Progenitor cell of endocrine pancreas (in vitro differentiated cells): Measurements from ENCODE around the gene SGK1. TPM values are rescaled to one million over a fixed set of nuclear protein-coding genes. Genes with fewer than 3 reads are reported as not detected.
"Not testable (repeated sequence)": the region's sequence is repeated elsewhere in the genome, so short reads cannot be mapped to it uniquely, and the experiment has no call there.

Experiments used
- DNase-seq: peaks from one replicate; pipeline ENCODE4 v3.0.0; 2021; ENCODE audit warnings: low spot score; ENCODE audit not compliant: unreplicated experiment
- H3K27ac Mint-ChIP-seq: 2 replicates; pipeline ENCODE4 v1.8.0; 2021; ENCODE audit warnings: mild to moderate bottlenecking, moderate library complexity, mixed read lengths
- H3K27me3 Mint-ChIP-seq: 2 replicates; pipeline ENCODE4 v1.8.0; 2021; ENCODE audit warnings: mixed read lengths
- H3K36me3 Mint-ChIP-seq: 2 replicates; pipeline ENCODE4 v1.8.0; 2022; ENCODE audit warnings: mixed read lengths; ENCODE audit not compliant: insufficient read depth
- H3K4me1 Mint-ChIP-seq: 2 replicates; pipeline ENCODE4 v1.8.0; 2021; ENCODE audit warnings: low read depth, mixed read lengths
- H3K4me3 Mint-ChIP-seq: 2 replicates; pipeline ENCODE4 v1.8.0; 2021; ENCODE audit warnings: low read depth, mild to moderate bottlenecking, moderate library complexity, mixed read lengths
- H3K9me3 Mint-ChIP-seq: 2 replicates; pipeline ENCODE4 v1.8.0; 2021; ENCODE audit warnings: low read depth, mixed read lengths
- CTCF ChIP-seq: fragments of 200-600 bp; sonication (generic); IDR thresholded peaks from one replicate; pipeline ENCODE4 v1.5.0; 2021; ENCODE audit warnings: antibody characterized with exemption, mild to moderate bottlenecking; ENCODE audit not compliant: unreplicated experiment
- total RNA-seq: library from RNA; stranded (reverse); gene quantifications from 2 replicates; pipeline ENCODE4 v1.2.1, GENCODE V29; 2021

Gene SGK1
- total RNA-seq, 1 donor from 2014 or later, result 13.9 TPM

GRCh38 chr6:134328138-134328537 lies 10.2 kb upstream of the SGK1 start:
- Mint-ChIP-seq H3K36me3 (peaks cover 1% of the 10 kb centered on the region), H3K4me3 (no peak overlapping the region), H3K4me1 (peaks cover 11% of the 10 kb centered on the region), H3K27ac (no peak overlapping the region), H3K27me3 (no peaks in the 10 kb centered on the region), H3K9me3 (peaks cover 4% of the 10 kb centered on the region)
- TF ChIP-seq CTCF, result no peak
- no peak for DNase-seq

- H3K4me3 Mint-ChIP-seq, H3K9me3 Mint-ChIP-seq, DNase-seq, H3K36me3 Mint-ChIP-seq, H3K27me3 Mint-ChIP-seq, H3K27ac Mint-ChIP-seq: not testable (repeated sequence)
- peaks cover 11% of the 10 kb centered on the region for H3K4me1 Mint-ChIP-seq
Measured at GRCh38 chr6:134326192-134326591, 8.3 kb upstream of the SGK1 start.

GRCh38 chr6:134324766-134325165 lies 6.9 kb upstream of the SGK1 start:
- peaks cover 11% of the 10 kb centered on the region for H3K4me1 Mint-ChIP-seq
- TF ChIP-seq CTCF, result no peak
- H3K27me3 Mint-ChIP-seq, result peaks cover 4% of the 10 kb centered on the region
- no peak overlapping the region for H3K4me3 Mint-ChIP-seq
- no peak overlapping the region for H3K27ac Mint-ChIP-seq
- peaks cover 1% of the 10 kb centered on the region for H3K36me3 Mint-ChIP-seq
- peaks cover 4% of the 10 kb centered on the region for H3K9me3 Mint-ChIP-seq
- DNase-seq, result no peak

- H3K27me3 Mint-ChIP-seq, result peaks cover 10% of the 10 kb centered on the region
- DNase-seq, result no peak
- peaks cover 1% of the 10 kb centered on the region for H3K36me3 Mint-ChIP-seq
- no peak overlapping the region for H3K27ac Mint-ChIP-seq
- no peak overlapping the region for H3K4me3 Mint-ChIP-seq
- no peak for TF ChIP-seq CTCF
- peaks cover 11% of the 10 kb centered on the region for H3K4me1 Mint-ChIP-seq
- H3K9me3 Mint-ChIP-seq, result peaks cover 4% of the 10 kb centered on the region
Measured at GRCh38 chr6:134324141-134324540, 6.2 kb upstream of the SGK1 start.

GRCh38 chr6:134323698-134324097 lies 5.8 kb upstream of the SGK1 start:
- no peak for DNase-seq
- no peak overlapping the region for H3K27ac Mint-ChIP-seq
- peaks cover 15% of the 10 kb centered on the region for H3K27me3 Mint-ChIP-seq
- H3K4me1 Mint-ChIP-seq, result peaks cover 11% of the 10 kb centered on the region
- TF ChIP-seq CTCF, result no peak
- no peak overlapping the region for H3K4me3 Mint-ChIP-seq
- peaks cover 1% of the 10 kb centered on the region for H3K36me3 Mint-ChIP-seq
- H3K9me3 Mint-ChIP-seq, result peaks cover 4% of the 10 kb centered on the region

- Mint-ChIP-seq H3K4me3 (no peak overlapping the region), H3K9me3 (peaks cover 4% of the 10 kb centered on the region), H3K36me3 (peaks cover 1% of the 10 kb centered on the region), H3K4me1 (peaks cover 11% of the 10 kb centered on the region), H3K27ac (no peak overlapping the region), H3K27me3 (peaks cover 19% of the 10 kb centered on the region)
- no peak for DNase-seq
- TF ChIP-seq CTCF, result no peak
Measured at GRCh38 chr6:134323294-134323693, 5.4 kb upstream of the SGK1 start.
